Stimulated activated CD4-positive, alpha-beta T cell treated with anti-CD3 and anti-CD28 coated beads, TNF-alpha, amount 100 ng/mL, for 24 hours (primary cell): ENCODE measurements around the gene UNC5C.

Experiments used
- DNase-seq, 3 experiments: peaks; one replicate each; pipeline ENCODE4 v3.0.0-alpha.2; 2020; ENCODE audit warnings: low read depth in 3 of 3

UNC5C gene

DNA sequence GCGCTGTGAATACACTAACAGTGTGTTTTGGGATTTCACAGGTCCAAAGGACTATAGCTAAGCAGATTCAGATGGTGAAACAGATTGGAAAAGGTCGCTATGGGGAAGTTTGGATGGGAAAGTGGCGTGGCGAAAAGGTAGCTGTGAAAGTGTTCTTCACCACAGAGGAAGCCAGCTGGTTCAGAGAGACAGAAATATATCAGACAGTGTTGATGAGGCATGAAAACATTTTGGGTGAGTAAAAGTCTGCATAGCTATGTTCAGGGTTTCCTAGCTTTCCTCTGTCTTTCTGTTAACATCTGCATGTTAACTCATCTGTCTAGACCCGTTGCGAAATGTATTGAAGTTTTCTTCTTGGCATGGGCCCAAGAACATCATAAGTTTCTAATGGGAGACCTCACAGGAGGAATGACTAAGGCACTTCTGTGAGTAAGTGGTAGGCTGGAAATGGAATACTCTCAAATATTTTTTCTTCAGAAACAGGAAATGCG is 418.9 kb downstream of the UNC5C start:
- DNase-seq, result no peak

DNA sequence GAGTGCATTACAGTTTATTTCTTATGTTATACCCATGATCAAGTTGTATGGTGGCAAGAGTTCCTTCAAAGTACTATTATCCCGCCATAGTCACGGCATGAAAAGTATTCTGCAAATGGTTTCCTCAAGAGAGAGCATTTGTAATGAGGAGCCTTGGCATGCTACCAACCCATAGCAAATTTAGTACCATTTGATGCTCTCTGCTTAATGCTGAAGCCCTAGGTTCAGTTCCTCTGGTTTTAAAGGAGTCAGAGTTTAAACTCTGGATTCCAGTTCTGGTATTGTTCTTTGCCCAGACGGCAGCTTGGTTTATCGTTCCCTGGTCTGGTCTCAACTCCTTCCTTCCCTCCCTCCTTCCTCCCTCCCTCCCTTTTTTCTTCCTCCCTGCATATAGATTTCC is 419.7 kb downstream of the UNC5C start:
- DNase-seq, result no peak

DNA sequence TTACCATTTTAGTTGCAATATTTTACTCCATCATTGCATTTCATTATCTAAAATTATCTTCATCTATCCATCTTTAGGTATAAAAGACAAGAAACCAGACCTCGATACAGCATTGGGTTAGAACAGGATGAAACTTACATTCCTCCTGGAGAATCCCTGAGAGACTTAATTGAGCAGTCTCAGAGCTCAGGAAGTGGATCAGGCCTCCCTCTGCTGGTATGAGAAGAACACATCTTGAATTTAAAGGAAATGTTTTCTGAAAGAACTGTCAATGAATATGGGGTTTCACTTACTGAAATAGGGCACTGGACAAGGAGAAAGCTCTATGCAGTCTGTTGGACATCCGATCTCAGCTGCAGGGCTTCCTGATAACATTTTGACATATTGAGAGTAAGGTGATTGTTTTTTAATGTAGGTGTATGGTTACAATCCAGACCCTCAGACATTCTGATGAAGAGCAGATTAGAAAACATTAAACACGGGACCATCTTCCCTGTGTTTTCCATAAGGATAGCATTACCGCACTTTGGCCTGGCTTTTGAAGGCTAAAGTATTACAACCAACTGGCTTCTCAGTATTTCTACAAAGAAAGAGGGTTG is 423.8 kb downstream of the UNC5C start:
- DNase-seq, result no peak

DNA sequence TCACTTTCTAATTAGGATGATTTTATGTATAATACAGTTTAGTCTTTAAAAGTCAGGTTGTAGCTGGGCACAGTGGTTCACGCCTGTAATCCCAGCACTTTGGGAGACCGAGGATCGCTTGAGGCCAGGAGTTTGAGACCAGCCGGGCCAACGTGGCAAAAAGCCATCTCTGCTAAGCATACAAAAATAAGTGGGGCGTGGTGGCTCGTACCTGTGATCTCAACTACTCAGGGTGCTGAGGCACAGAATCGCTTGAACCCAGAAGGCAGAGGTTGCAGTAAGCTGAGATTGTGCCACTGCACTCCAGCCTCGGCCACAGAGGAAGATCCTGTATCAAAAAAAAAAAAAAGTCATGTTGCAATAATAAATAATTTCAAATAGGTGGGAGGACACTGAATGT is 426.8 kb downstream of the UNC5C start:
- DNase-seq, result no peak

DNA sequence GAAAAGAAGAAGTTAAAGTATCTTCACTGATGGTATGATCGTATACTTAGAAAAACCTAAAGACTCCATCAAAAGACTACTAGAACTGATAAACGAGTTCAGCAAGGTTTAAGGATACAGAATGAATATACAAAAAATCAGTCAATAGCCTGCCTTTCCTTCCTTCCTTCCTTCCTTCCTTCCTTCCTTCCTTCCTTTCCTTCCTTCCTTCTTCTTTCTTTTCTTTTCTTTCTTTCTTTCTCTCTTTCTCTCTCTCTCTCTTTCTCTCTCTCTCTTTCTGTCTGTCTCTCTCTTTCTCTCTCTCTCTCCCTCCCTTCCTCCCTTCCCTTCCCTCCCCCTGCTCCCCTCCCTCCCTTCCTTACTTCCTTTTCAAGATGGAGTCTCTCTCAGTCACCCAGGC is 428.3 kb downstream of the UNC5C start:
- DNase-seq, result no peak

DNA sequence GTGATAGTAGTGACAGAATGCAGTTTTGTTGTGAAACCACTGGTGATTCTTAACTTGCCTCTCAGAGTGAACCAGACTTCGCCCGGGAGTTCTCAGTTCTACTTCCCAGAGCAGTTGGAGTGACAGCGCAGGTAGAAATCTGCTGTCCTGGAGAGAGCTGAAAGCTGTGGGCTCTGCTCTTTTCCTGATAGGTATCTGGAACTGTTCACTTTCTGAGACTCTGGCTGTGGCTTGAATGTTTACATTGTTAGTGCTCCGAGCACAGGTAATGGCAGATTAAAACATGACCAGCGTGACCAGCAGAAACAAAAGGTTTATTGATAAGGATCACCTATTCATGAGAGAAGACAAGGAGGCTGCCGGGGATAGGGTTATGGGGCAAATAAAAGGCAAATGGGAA is 430.3 kb downstream of the UNC5C start:
- no peak for DNase-seq

DNA sequence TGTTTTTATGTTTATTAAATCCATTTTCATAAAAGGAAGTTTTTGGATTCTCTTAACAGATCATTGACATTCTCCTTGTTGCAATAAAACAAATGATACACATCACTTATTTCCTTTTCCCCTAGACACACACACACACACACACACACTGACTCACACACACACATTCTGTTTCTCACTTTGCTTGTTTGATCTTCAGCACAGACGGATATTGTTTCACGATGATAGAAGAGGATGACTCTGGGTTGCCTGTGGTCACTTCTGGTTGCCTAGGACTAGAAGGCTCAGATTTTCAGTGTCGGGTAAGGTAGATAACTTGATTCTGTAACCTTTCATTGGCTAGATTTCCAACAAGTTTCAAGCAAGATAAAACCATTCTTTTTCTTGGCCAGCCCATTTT is 434.3 kb downstream of the UNC5C start:
- DNase-seq, result no peak
